GM12878 (cell line): ENCODE results near the gene AOPEP. TPM values are rescaled to one million over a fixed set of nuclear protein-coding genes. Genes with fewer than 3 reads are reported as not detected.
A peak's percentile ranks its signal among the peaks of the same experiment; 100 is the strongest.

ENCODE experiments used
- ATAC-seq: fragments of 200-7000 bp; cut with Tn5 transposase; 3 replicates; pipeline ENCODE4 v1.9.1; 2020; ENCODE audit warnings: mild to moderate bottlenecking, moderate library complexity
- BruUV-seq: library from RNA; stranded (reverse); fragments of 400-500 nt; replicated peaks from 2 replicates; lab custom pipeline; 2021; lab: Mats Ljungman, UMichigan
- CTCF ChIA-PET: fragments of 300-600 bp; sonication (Branson Sonifier 250); formaldehyde crosslinking; extraction: SDS; loops from one replicate; lab custom pipeline; 2021; ENCODE audit warnings: inconsistent platforms; lab: Yijun Ruan, JAX
- POLR2A ChIA-PET: fragments of 350-600 bp; formaldehyde crosslinking; extraction: SDS; loops from one replicate; lab custom pipeline; 2021; ENCODE audit warnings: inconsistent platforms; lab: Charles Lee
- RAD21 ChIA-PET: fragments of 300-600 bp; sonication (Branson Sonifier 250); formaldehyde crosslinking; loops from one replicate; lab custom pipeline; 2023; ENCODE audit warnings: antibody characterized with exemption; ENCODE audit not compliant: unreplicated experiment; lab: Charles Lee
- SMC1A ChIA-PET: fragments of 300-600 bp; sonication (Branson Sonifier 250); formaldehyde crosslinking; loops from one replicate; lab custom pipeline; 2023; ENCODE audit not compliant: unreplicated experiment, uncharacterized antibody; lab: Charles Lee
- DNase-seq: peaks from one replicate; pipeline ENCODE4 v3.0.0-alpha.2; 2011; ENCODE audit warnings: low read depth, low spot score
- FAIRE-seq: peaks from 3 replicates; lab custom pipeline; 2011; peaks lifted over from hg19 to GRCh38; lab: Jason Lieb, UNC
- H2AFZ ChIP-seq: 2 replicates; pipeline ENCODE4 v1.6.0; 2011; ENCODE audit warnings: low read depth, low read length, control low read depth; ENCODE audit not compliant: control insufficient read depth
- H3K27ac ChIP-seq: 2 replicates; pipeline ENCODE4 v1.5.1; 2011; ENCODE audit warnings: control low read depth; ENCODE audit not compliant: control insufficient read depth, insufficient read depth
- H3K27me3 ChIP-seq, 2 experiments: replicated peaks in 1 of 2; 2 replicates each; pipeline versions ENCODE4 v1.6.0 to v1.6.1; 2011; ENCODE audit warnings: low read length in 1 of 2; ENCODE audit not compliant: control insufficient read depth in 2 of 2, insufficient read depth in 2 of 2
- H3K36me3 ChIP-seq, 2 experiments: 2 replicates each; pipeline ENCODE4 v1.5.1; 2011; ENCODE audit warnings: low read length in 1 of 2; ENCODE audit not compliant: control insufficient read depth in 2 of 2, insufficient read depth in 2 of 2
- H3K4me1 ChIP-seq: 2 replicates; pipeline ENCODE4 v1.6.1; 2011; ENCODE audit warnings: mild to moderate bottlenecking, low read length, moderate library complexity, mixed read lengths; ENCODE audit not compliant: control insufficient read depth, insufficient read depth
- H3K4me2 ChIP-seq: 2 replicates; pipeline ENCODE4 v1.6.0; 2011; ENCODE audit warnings: control low read depth; ENCODE audit not compliant: control insufficient read depth, insufficient read depth
- H3K4me3 ChIP-seq: fragments of 200-600 bp; sonication (generic); 2 replicates; pipeline ENCODE4 v1.5.1; 2016
- H3K79me2 ChIP-seq: 2 replicates; pipeline ENCODE4 v1.6.0; 2011; ENCODE audit warnings: low read length; ENCODE audit not compliant: control insufficient read depth, insufficient read depth
- H3K9ac ChIP-seq: 2 replicates; pipeline ENCODE4 v1.8.0; 2011; ENCODE audit warnings: low read length, control low read depth, mixed read lengths; ENCODE audit not compliant: control insufficient read depth, insufficient read depth
- H3K9me3 ChIP-seq: replicated peaks from 3 replicates; pipeline ENCODE4 v1.5.1; 2011; ENCODE audit warnings: mild to moderate bottlenecking, low read length; ENCODE audit not compliant: control insufficient read depth, insufficient read depth
- H4K20me1 ChIP-seq: 2 replicates; pipeline ENCODE4 v1.6.0; 2011; ENCODE audit not compliant: control insufficient read depth, insufficient read depth
- BCL11A ChIP-seq: IDR thresholded peaks from 2 replicates; pipeline ENCODE4 v1.6.1; 2011; ENCODE audit warnings: low read depth, low read length
- BMI1 ChIP-seq: fragments of 450-650 bp; IDR thresholded peaks from 2 replicates; pipeline ENCODE4 v1.6.1; 2016; ENCODE audit warnings: mild to moderate bottlenecking, moderate library complexity, borderline replicate concordance
- GATAD2B ChIP-seq: fragments of 450-650 bp; conservative IDR thresholded peaks from 2 replicates; pipeline ENCODE4 v1.6.1; 2017; ENCODE audit warnings: low read depth, mild to moderate bottlenecking, moderate library complexity
- PML ChIP-seq: IDR thresholded peaks from 2 replicates; pipeline ENCODE4 v1.6.1; 2012; ENCODE audit warnings: low read length, inconsistent platforms
- RFX5 ChIP-seq: IDR thresholded peaks from 2 replicates; pipeline ENCODE4 v1.6.1; 2011; ENCODE audit warnings: low read depth, low read length, improper control_type of control experiment
- RUNX3 ChIP-seq: IDR thresholded peaks from 2 replicates; pipeline ENCODE4 v1.6.1; 2012; ENCODE audit warnings: low read length, inconsistent platforms
- SMC3 ChIP-seq: IDR thresholded peaks from 2 replicates; pipeline ENCODE4 v1.6.1; 2011; ENCODE audit warnings: low read length, improper control_type of control experiment, borderline replicate concordance
- TCF3 ChIP-seq: IDR thresholded peaks from 2 replicates; pipeline ENCODE4 v1.6.1; 2012; ENCODE audit warnings: low read depth, mild to moderate bottlenecking, low read length, borderline replicate concordance; ENCODE audit not compliant: insufficient read depth
- WGBS: methylation state at CpG from one replicate; pipeline ENCODE4 v1.1.6; 2016; ENCODE audit warnings: low lambda C conversion rate; ENCODE audit not compliant: insufficient replicate concordance, insufficient coverage; ENCODE audit errors: missing lambda C conversion rate; 5-methylcytosine and 5-hydroxymethylcytosine counted together
- in situ Hi-C: fragments of 300-500 bp; cut with MboI; formaldehyde crosslinking; loops from 9 replicates; pipeline ENCODE4 v1.14.3; 2018; ENCODE audit warnings: mixed read lengths
- intact Hi-C: fragments of 100-400 bp; cut with micrococcal nuclease; formaldehyde crosslinking; loops from one replicate; pipeline ENCODE4 v1.14.2; 2022; ENCODE audit not compliant: unreplicated experiment
- polyA plus RNA-seq, 11 experiments: library from polyadenylated mRNA; depleted of rRNA in 4 of 11; unstranded in 6 of 11; stranded (reverse) in 5 of 11; fragments of >200 nt; fragmentation: Nextera tagmentation in 4 of 11; fragmentation: Illumina TruSeq in 1 of 11; extraction: Ambion mirVana in 4 of 11; extraction: Trizol in 1 of 11; gene quantifications; 1 replicate in 1 of 11; 2 replicates in 10 of 11; pipeline versions ENCODE4 v1.2.1 to v1.2.3, GENCODE V29; 2011 to 2016; ENCODE audit warnings: inconsistent platforms in 2 of 11, missing spikeins in 2 of 11, low read depth in 1 of 11
- total RNA-seq, 4 experiments: library from RNA; depleted of rRNA in 3 of 4; stranded (reverse); fragments of >200 nt in 3 of 4; fragmentation: Illumina TruSeq in 1 of 4; extraction: Trizol in 1 of 4; gene quantifications; 2 replicates each; pipeline versions ENCODE4 v1.2.1 to v1.2.3, GENCODE V29; 2013 to 2021
- TF ChIP-seq, protein P1 (sequence below): IDR thresholded peaks from 2 replicates; pipeline ENCODE4 v1.6.1; 2012; ENCODE audit warnings: low read depth, low read length, improper control_type of control experiment
- TF ChIP-seq, protein P2 (sequence below): fragments of 450-650 bp; IDR thresholded peaks from 2 replicates; pipeline ENCODE4 v1.6.1; 2017; ENCODE audit warnings: mild to moderate bottlenecking
- TF ChIP-seq, protein P3 (sequence below): IDR thresholded peaks from 2 replicates; pipeline ENCODE4 v1.6.1; 2011; ENCODE audit warnings: mild to moderate bottlenecking, low read depth, low read length, moderate library complexity; ENCODE audit not compliant: insufficient replicate concordance
- TF ChIP-seq, protein P4 (sequence below): IDR thresholded peaks from 2 replicates; pipeline ENCODE4 v1.6.1; 2011; ENCODE audit warnings: borderline replicate concordance, low read depth, mild to moderate bottlenecking, moderate library complexity, low read length; ENCODE audit not compliant: insufficient read depth, poor library complexity, severe bottlenecking
- TF ChIP-seq, protein P5 (sequence below): IDR thresholded peaks from 2 replicates; pipeline ENCODE4 v1.6.1; 2011; ENCODE audit warnings: borderline replicate concordance, low read depth, mild to moderate bottlenecking, moderate library complexity, mixed read lengths, low read length; ENCODE audit not compliant: insufficient read depth; ENCODE audit errors: extremely low read length

The AOPEP gene
- total and polyA plus RNA-seq, 10 of the 15 experiments (the other 5 are each of a cell fraction or from before 2014, with no cell fraction given) = 2.3 to 16.9 (median 10.1) TPM

DNA sequence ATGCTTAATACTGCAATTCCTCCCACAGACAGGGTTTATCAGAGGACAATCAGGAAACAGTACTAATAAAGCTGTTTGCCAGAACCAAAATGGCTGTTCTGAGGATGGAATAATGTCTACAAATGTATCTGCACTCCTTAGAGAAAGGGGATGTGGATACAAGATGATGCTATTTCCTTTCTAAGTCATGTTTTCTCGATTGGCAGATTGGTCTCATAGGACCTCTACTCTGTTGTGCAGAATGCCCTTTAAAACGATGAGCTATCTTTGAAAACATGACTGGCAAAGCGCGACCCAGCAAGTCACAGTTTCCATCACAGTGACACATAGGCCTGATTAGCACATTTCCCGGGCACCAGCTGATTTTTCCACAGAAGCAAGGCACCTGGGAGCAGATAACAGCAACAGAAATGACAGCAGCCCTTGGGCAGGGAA, 54.0 kb downstream of the AOPEP start:
- H2AFZ ChIP-seq = no peak overlapping the region
- SMC1A ChIA-PET = interaction anchor here (0.9 to 6.3 kb wide), 13 partner anchors 9 to 389 kb away, joined by 3 to 95 read pairs (median 4); no protein-coding TSS in a partner anchor
- CTCF ChIA-PET = interaction anchor here (0.6 to 7.5 kb wide), 12 partner anchors 10 to 388 kb away, joined by 3 to 196 read pairs (median 4); no protein-coding TSS in a partner anchor
- H3K79me2 ChIP-seq = no peaks in the 10 kb centered on the region
- H3K36me3 ChIP-seq = no peaks in the 10 kb centered on the region
- no peak overlapping the region for H3K27ac ChIP-seq
- no peaks in the 10 kb centered on the region for H3K9me3 ChIP-seq
- WGBS = 37% methylated on average over 5 of the region's 5 CpGs
- H3K4me3 ChIP-seq = no peak overlapping the region
- intact Hi-C loops (loop anchor here (5.0 to 10.0 kb wide), 4 partner anchors 82 to 487 kb away; no protein-coding TSS in a partner anchor), in situ Hi-C loops (loop anchor here (10.0 kb wide), 1 partner anchor 134 kb away; no protein-coding TSS in a partner anchor)
- no peaks in the 10 kb centered on the region for H4K20me1 ChIP-seq
- FAIRE-seq (no peak), ATAC-seq (peak; percentile 72), DNase-seq (no peak)
- TSS peak; percentile 42 for BruUV-seq
- no peaks in the 10 kb centered on the region for H3K27me3 ChIP-seq
- RAD21 ChIA-PET = interaction anchor here (0.6 to 6.2 kb wide), 9 partner anchors 11 to 348 kb away, joined by 4 to 81 read pairs (median 4); no protein-coding TSS in a partner anchor
- POLR2A ChIA-PET = interaction anchor here (0.5 to 2.0 kb wide), 3 partner anchors 18 to 216 kb away, joined by 3 to 4 read pairs (median 4); no protein-coding TSS in a partner anchor
- TF ChIP-seq, protein P1, sequence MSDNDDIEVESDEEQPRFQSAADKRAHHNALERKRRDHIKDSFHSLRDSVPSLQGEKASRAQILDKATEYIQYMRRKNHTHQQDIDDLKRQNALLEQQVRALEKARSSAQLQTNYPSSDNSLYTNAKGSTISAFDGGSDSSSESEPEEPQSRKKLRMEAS = no peak
- TF ChIP-seq GATAD2B (no peak), RUNX3 (no peak), TCF3 (no peak), RFX5 (no peak), BCL11A (no peak), BMI1 (no peak), PML (no peak), SMC3 (no peak)
- TF ChIP-seq, protein P2, sequence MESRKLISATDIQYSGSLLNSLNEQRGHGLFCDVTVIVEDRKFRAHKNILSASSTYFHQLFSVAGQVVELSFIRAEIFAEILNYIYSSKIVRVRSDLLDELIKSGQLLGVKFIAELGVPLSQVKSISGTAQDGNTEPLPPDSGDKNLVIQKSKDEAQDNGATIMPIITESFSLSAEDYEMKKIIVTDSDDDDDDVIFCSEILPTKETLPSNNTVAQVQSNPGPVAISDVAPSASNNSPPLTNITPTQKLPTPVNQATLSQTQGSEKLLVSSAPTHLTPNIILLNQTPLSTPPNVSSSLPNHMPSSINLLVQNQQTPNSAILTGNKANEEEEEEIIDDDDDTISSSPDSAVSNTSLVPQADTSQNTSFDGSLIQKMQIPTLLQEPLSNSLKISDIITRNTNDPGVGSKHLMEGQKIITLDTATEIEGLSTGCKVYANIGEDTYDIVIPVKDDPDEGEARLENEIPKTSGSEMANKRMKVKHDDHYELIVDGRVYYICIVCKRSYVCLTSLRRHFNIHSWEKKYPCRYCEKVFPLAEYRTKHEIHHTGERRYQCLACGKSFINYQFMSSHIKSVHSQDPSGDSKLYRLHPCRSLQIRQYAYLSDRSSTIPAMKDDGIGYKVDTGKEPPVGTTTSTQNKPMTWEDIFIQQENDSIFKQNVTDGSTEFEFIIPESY = no peak
- TF ChIP-seq, protein P3, sequence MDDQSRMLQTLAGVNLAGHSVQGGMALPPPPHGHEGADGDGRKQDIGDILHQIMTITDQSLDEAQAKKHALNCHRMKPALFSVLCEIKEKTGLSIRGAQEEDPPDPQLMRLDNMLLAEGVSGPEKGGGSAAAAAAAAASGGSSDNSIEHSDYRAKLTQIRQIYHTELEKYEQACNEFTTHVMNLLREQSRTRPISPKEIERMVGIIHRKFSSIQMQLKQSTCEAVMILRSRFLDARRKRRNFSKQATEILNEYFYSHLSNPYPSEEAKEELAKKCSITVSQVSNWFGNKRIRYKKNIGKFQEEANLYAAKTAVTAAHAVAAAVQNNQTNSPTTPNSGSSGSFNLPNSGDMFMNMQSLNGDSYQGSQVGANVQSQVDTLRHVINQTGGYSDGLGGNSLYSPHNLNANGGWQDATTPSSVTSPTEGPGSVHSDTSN = no peak
- TF ChIP-seq, protein P4, sequence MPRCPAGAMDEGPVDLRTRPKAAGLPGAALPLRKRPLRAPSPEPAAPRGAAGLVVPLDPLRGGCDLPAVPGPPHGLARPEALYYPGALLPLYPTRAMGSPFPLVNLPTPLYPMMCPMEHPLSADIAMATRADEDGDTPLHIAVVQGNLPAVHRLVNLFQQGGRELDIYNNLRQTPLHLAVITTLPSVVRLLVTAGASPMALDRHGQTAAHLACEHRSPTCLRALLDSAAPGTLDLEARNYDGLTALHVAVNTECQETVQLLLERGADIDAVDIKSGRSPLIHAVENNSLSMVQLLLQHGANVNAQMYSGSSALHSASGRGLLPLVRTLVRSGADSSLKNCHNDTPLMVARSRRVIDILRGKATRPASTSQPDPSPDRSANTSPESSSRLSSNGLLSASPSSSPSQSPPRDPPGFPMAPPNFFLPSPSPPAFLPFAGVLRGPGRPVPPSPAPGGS = no peak
- TF ChIP-seq, protein P5, sequence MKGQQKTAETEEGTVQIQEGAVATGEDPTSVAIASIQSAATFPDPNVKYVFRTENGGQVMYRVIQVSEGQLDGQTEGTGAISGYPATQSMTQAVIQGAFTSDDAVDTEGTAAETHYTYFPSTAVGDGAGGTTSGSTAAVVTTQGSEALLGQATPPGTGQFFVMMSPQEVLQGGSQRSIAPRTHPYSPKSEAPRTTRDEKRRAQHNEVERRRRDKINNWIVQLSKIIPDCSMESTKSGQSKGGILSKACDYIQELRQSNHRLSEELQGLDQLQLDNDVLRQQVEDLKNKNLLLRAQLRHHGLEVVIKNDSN = no peak
- H3K4me2 ChIP-seq = no peak overlapping the region
- no peak overlapping the region for H3K9ac ChIP-seq
- no peaks in the 10 kb centered on the region for H3K4me1 ChIP-seq
